GM23338 (cell line): ENCODE results near the gene AQP6. TPM values are rescaled to one million over a fixed set of nuclear protein-coding genes. Genes with fewer than 3 reads are reported as not detected.

Source experiments
- ATAC-seq: fragments of 200-7000 bp; cut with Tn5 transposase; 3 replicates; pipeline ENCODE4 v1.9.1; 2020
- DNase-seq: peaks from one replicate; pipeline ENCODE4 v3.0.0-alpha.2; 2015; ENCODE audit warnings: low spot score
- H2AFZ ChIP-seq: fragments of 200-600 bp; sonication (generic); 2 replicates; pipeline ENCODE4 v1.8.0; 2016; ENCODE audit warnings: antibody characterized with exemption, mild to moderate bottlenecking, moderate library complexity
- H3F3A ChIP-seq: fragments of 200-600 bp; sonication (generic); replicated peaks from 2 replicates; pipeline ENCODE4 v1.8.0; 2017; ENCODE audit warnings: antibody characterized with exemption, mixed run types, low read depth
- H3K27ac ChIP-seq: fragments of 200-600 bp; sonication (generic); 2 replicates; pipeline ENCODE4 v1.6.1; 2016; ENCODE audit warnings: low read depth
- H3K27me3 ChIP-seq: fragments of 200-600 bp; sonication (generic); 2 replicates; pipeline ENCODE4 v1.8.0; 2016; ENCODE audit warnings: mild to moderate bottlenecking, mixed run types, moderate library complexity; ENCODE audit not compliant: insufficient read depth
- H3K36me3 ChIP-seq: fragments of 200-600 bp; sonication (generic); 2 replicates; pipeline ENCODE4 v1.8.0; 2016; ENCODE audit warnings: mild to moderate bottlenecking; ENCODE audit not compliant: insufficient read depth
- H3K4me1 ChIP-seq: fragments of 200-600 bp; sonication (generic); 2 replicates; pipeline ENCODE4 v1.8.0; 2016; ENCODE audit warnings: mild to moderate bottlenecking, moderate library complexity; ENCODE audit not compliant: insufficient read depth
- H3K4me2 ChIP-seq: fragments of 200-600 bp; sonication (generic); 2 replicates; pipeline ENCODE4 v1.7.1; 2017; ENCODE audit warnings: mixed run types
- H3K4me3 ChIP-seq: fragments of 200-600 bp; sonication (generic); 2 replicates; pipeline ENCODE4 v1.6.1; 2016; ENCODE audit warnings: mixed run types
- H3K79me2 ChIP-seq: fragments of 200-600 bp; sonication (generic); replicated peaks from 2 replicates; pipeline ENCODE4 v1.8.0; 2017; ENCODE audit warnings: mild to moderate bottlenecking; ENCODE audit not compliant: insufficient read depth
- H3K9me2 ChIP-seq: fragments of 200-600 bp; sonication (generic); 2 replicates; pipeline ENCODE4 v1.8.0; 2017; ENCODE audit not compliant: insufficient read depth
- H4K20me1 ChIP-seq: fragments of 200-600 bp; sonication (generic); replicated peaks from 2 replicates; pipeline ENCODE4 v1.8.0; 2017; ENCODE audit warnings: mild to moderate bottlenecking; ENCODE audit not compliant: insufficient read depth
- H3K27ac Mint-ChIP-seq: 2 replicates; pipeline ENCODE4 v1.8.0; 2020; ENCODE audit warnings: inconsistent platforms, mild to moderate bottlenecking, moderate library complexity, mixed read lengths
- H3K27me3 Mint-ChIP-seq: 3 replicates; pipeline ENCODE4 v1.8.0; 2022; ENCODE audit warnings: low read depth, mild to moderate bottlenecking, moderate library complexity, mixed read lengths, inconsistent platforms; ENCODE audit not compliant: insufficient read depth, poor library complexity
- H3K36me3 Mint-ChIP-seq: 3 replicates; pipeline ENCODE4 v1.8.0; 2021; ENCODE audit warnings: low read depth, mild to moderate bottlenecking, inconsistent platforms, moderate library complexity, mixed read lengths
- H3K4me1 Mint-ChIP-seq: 3 replicates; pipeline ENCODE4 v1.8.0; 2020; ENCODE audit warnings: mild to moderate bottlenecking, inconsistent platforms, mixed read lengths
- H3K4me3 Mint-ChIP-seq: 3 replicates; pipeline ENCODE4 v1.8.0; 2021; ENCODE audit warnings: moderate library complexity, mild to moderate bottlenecking, inconsistent platforms, mixed read lengths
- H3K9me3 Mint-ChIP-seq: 3 replicates; pipeline ENCODE4 v1.8.0; 2020; ENCODE audit warnings: moderate library complexity, mild to moderate bottlenecking, inconsistent platforms, mixed read lengths
- ETS1 ChIP-seq: IDR thresholded peaks from 2 replicates; pipeline ENCODE4 v1.6.1; 2016; ENCODE audit warnings: antibody characterized with exemption
- EZH2 ChIP-seq: fragments of 200-600 bp; sonication (generic); IDR thresholded peaks from one replicate; pipeline ENCODE4 v1.8.0; 2017; ENCODE audit warnings: antibody characterized with exemption, mild to moderate bottlenecking, low read depth; ENCODE audit not compliant: unreplicated experiment
- EZH2phosphoT487 ChIP-seq: fragments of 200-600 bp; sonication (generic); IDR thresholded peaks from one replicate; pipeline ENCODE4 v1.8.1; 2018; ENCODE audit warnings: antibody characterized with exemption; ENCODE audit not compliant: unreplicated experiment
- NANOG ChIP-seq: IDR thresholded peaks from 2 replicates; pipeline ENCODE4 v1.6.1; 2016; ENCODE audit warnings: antibody characterized with exemption, borderline replicate concordance
- POLR2AphosphoS5 ChIP-seq: IDR thresholded peaks from 2 replicates; pipeline ENCODE4 v1.6.1; 2016; ENCODE audit warnings: antibody characterized with exemption, low read depth
- ZNF114 ChIP-seq: fragments of 250-450 bp; sonication (Bioruptor Pico); IDR thresholded peaks from 2 replicates; pipeline ENCODE4 v1.5.0; 2020; ENCODE audit warnings: mild to moderate bottlenecking, moderate library complexity
- ZNF331 ChIP-seq: fragments of 250-450 bp; sonication (Bioruptor Pico); IDR thresholded peaks from 2 replicates; pipeline ENCODE4 v1.5.0; 2020; ENCODE audit warnings: low read depth, mild to moderate bottlenecking, moderate library complexity
- ZNF462 ChIP-seq: fragments of 250-450 bp; sonication (Bioruptor Pico); IDR thresholded peaks from 2 replicates; pipeline ENCODE4 v1.5.0; 2020; ENCODE audit warnings: mild to moderate bottlenecking, moderate library complexity
- polyA plus RNA-seq: library from polyadenylated mRNA; unstranded; fragments of >200 nt; fragmentation: Nextera tagmentation; extraction: Ambion mirVana; gene quantifications from 2 replicates; pipeline ENCODE4 v1.2.1, GENCODE V29; 2016
- total RNA-seq: library from RNA; depleted of rRNA; stranded (reverse); fragments of >200 nt; shearing (Covaris generic); gene quantifications from 2 replicates; pipeline ENCODE4 v1.2.3, GENCODE V29; 2014

AQP6 gene
- total and polyA plus RNA-seq, 2 experiments from 2014 or later, result 0.08 TPM; not detected in 1

GRCh38 chr12:50014342-50014741 is 41.6 kb downstream of the AQP6 start:
- no peaks in the 10 kb centered on the region for H3F3A ChIP-seq
- Mint-ChIP-seq H3K9me3 (no peaks in the 10 kb centered on the region), H3K4me1 (peaks cover 13% of the 10 kb centered on the region), H3K36me3 (peaks cover 30% of the 10 kb centered on the region), H3K4me3 (no peak overlapping the region), H3K27me3 (peaks cover 5% of the 10 kb centered on the region), H3K27ac (no peak overlapping the region)
- TF ChIP-seq ZNF331 (CRISPR knock-in tag) (no peak), POLR2AphosphoS5 (no peak), ZNF114 (CRISPR knock-in tag) (no peak), NANOG (no peak), ETS1 (no peak), EZH2 (no peak), EZH2phosphoT487 (no peak), ZNF462 (CRISPR knock-in tag) (no peak)
- H3K27me3 ChIP-seq, result no peaks in the 10 kb centered on the region
- peaks cover 10% of the 10 kb centered on the region; the same call in 1 of the 2 replicates for H3K36me3 ChIP-seq
- H3K79me2 ChIP-seq, result peaks cover 38% of the 10 kb centered on the region
- H2AFZ ChIP-seq, result no peak overlapping the region
- no peak overlapping the region for H3K27ac ChIP-seq
- H3K9me2 ChIP-seq, result no peaks in the 10 kb centered on the region
- H3K4me2 ChIP-seq, result no peak overlapping the region
- H3K4me1 ChIP-seq, result peaks cover 6% of the 10 kb centered on the region; the same call in 1 of the 2 replicates
- H3K4me3 ChIP-seq, result no peak overlapping the region
- no peaks in the 10 kb centered on the region; the same call in 1 of the 2 replicates for H4K20me1 ChIP-seq
- DNase-seq (no peak), ATAC-seq (no peak)
